Measurements from ENCODE around the gene HSPA4. TPM values are rescaled to one million over a fixed set of nuclear protein-coding genes. Genes with fewer than 3 reads are reported as not detected.
A peak's percentile ranks its signal among the peaks of the same experiment; 100 is the strongest.

HSPA4 gene
- total and polyA plus RNA-seq, 4 donors, result 33.0 to 102 (median 62.5) TPM

DNA sequence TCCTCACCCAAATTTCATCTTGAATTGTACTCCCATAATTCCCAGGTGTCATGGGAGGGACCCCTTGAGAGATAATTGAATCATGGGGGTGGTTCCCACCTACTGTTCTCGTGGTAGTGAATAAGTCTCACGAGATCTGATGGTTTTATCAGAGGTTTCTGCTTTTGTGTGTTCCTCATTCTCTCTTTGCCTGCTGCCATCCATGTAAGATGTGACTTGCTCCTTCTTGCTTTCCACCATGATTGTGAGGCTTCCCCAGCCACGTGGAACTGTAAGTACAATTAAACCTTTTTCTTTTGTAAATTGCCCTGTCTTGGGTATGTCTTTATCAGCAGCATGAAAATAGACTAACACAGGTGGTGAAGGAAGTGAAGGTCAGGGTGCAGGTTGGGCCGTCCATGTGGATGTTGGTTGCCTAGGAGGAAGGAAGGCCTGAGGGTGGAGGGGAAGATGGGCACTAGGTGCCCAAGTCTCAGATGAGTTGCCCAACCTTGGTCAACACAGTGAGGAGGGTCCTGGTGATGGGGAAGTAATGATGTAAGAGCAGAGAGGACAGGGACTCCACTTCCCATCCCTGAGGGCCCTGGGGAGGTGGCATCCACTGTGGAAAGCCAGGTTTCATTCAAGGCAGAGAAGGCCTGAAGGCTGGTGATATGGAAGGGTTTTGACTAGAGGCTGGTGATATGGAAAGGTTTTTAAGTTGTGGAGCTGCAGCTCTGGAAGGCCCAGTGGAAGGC is 92.6 kb downstream of the HSPA4 start:
- no peak for ATAC-seq (ENCODE audit: insufficient read depth, low FRiP score)
- 74 to 79% methylated on average over 4 of the region's 4 CpGs for WGBS, 2 donors

DNA sequence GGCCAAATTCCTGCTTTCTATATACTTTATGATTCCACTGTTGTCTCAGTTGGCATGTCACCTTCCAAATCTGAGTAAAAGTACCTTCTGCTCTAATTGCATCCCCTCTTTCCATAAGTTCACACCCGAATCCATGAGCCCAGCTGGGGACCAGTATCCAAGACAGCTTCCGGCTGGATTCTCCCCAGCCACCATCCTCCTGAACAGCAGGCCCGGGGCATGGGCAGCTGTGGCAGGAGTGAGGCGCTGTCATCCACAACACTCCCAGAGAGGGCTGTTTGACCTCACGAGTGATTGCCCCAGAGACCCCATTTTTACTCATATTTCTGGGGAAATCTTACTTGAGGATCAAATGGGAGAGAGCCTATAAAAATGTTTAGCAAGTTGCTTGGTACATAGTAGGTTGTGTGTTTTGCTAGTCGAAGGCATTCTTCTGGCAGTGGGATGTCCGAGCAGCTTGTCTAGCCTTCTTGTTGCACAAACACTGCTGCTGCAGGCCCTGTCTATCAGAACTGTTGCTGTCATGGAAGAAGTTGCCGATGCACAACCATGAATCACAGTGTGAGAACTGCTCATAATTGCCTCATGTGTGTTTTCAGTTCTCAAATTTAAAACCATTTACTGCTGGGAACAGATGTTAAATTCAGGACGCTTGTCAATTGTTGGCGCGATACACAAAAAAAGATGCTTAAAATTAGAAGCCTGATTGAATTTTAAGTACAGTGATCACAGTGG is 93.8 kb downstream of the HSPA4 start:
- DNase-seq (peak; percentile 21 to 85 (median 54)), ATAC-seq (ENCODE audit: insufficient read depth, low FRiP score) (no peak)
- Histone ChIP-seq H3K9ac (ENCODE audit: insufficient read depth in 1 of 2, low read length in 2 of 2) (no peak overlapping the region), H3K9me3 (ENCODE audit: control insufficient read depth in 4 of 4, insufficient read depth in 3 of 4, low read length in 3 of 4) (peaks cover 0 to 2% (median 0%) of the 10 kb centered on the region in 4 donors), H3K4me1 (ENCODE audit: control insufficient read depth in 5 of 5, insufficient read depth in 5 of 5, low read length in 5 of 5) (peaks cover 0 to 17% (median 0%) of the 10 kb centered on the region in 5 donors), H3K27ac (ENCODE audit: low read depth in 1 of 2, low read length in 1 of 2) (no peak overlapping the region), H3K4me3 (no peak overlapping the region), H3K36me3 (ENCODE audit: control insufficient read depth in 4 of 4, insufficient read depth in 4 of 4, low read length in 4 of 4) (no peaks in the 10 kb centered on the region), H3K27me3 (ENCODE audit: control insufficient read depth in 3 of 3, insufficient read depth in 3 of 3, low read length in 2 of 3) (no peaks in the 10 kb centered on the region)
- WGBS, 2 donors, result 80 to 85% methylated on average over 11 of the region's 11 CpGs
- TF ChIP-seq, protein P1, sequence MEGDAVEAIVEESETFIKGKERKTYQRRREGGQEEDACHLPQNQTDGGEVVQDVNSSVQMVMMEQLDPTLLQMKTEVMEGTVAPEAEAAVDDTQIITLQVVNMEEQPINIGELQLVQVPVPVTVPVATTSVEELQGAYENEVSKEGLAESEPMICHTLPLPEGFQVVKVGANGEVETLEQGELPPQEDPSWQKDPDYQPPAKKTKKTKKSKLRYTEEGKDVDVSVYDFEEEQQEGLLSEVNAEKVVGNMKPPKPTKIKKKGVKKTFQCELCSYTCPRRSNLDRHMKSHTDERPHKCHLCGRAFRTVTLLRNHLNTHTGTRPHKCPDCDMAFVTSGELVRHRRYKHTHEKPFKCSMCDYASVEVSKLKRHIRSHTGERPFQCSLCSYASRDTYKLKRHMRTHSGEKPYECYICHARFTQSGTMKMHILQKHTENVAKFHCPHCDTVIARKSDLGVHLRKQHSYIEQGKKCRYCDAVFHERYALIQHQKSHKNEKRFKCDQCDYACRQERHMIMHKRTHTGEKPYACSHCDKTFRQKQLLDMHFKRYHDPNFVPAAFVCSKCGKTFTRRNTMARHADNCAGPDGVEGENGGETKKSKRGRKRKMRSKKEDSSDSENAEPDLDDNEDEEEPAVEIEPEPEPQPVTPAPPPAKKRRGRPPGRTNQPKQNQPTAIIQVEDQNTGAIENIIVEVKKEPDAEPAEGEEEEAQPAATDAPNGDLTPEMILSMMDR (IDR thresholded peaks at IDR 0.05; ENCODE audit: control extremely low read depth, extremely low read depth), result no peak

More for the DNA sequence above, 92.6 kb downstream of the HSPA4 start:
- TF ChIP-seq, protein P1 (IDR thresholded peaks at IDR 0.05; ENCODE audit: control extremely low read depth, extremely low read depth), result no peak
- Histone ChIP-seq H3K9me3 (ENCODE audit: control insufficient read depth in 4 of 4, insufficient read depth in 3 of 4, low read length in 3 of 4) (peaks cover 0 to 2% (median 0%) of the 10 kb centered on the region in 4 donors), H3K27ac (ENCODE audit: low read depth in 1 of 2, low read length in 1 of 2) (no peak overlapping the region), H3K27me3 (ENCODE audit: control insufficient read depth in 3 of 3, insufficient read depth in 3 of 3, low read length in 2 of 3) (no peaks in the 10 kb centered on the region), H3K9ac (ENCODE audit: insufficient read depth in 1 of 2, low read length in 2 of 2) (no peak overlapping the region), H3K4me1 (ENCODE audit: control insufficient read depth in 5 of 5, insufficient read depth in 5 of 5, low read length in 5 of 5) (peaks cover 0 to 17% (median 0%) of the 10 kb centered on the region in 5 donors), H3K36me3 (ENCODE audit: control insufficient read depth in 4 of 4, insufficient read depth in 4 of 4, low read length in 4 of 4) (no peaks in the 10 kb centered on the region), H3K4me3 (no peak overlapping the region)
- DNase-seq, result no peak

DNA sequence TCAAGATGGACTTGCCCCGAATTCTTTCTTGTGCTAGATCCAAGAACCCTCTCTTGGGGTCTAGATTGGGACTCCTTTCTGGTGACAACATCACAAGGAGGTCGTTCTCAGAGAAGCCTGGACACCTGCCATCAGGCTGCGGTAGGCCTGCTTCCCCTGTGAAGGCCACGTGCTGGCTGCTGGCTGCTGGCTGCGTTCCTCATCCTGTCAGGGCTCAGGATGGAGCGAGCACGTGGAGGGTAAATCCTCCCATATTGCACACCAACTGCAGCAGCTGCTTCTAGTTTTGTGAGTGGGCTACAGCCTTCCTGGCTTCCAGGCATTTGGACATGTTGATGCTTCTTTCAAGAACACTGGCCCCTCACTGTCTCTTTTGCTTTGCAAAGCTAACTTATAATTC is 95.6 kb downstream of the HSPA4 start:
- no peak overlapping the region for H3K4me3 ChIP-seq
- no peak for ATAC-seq (ENCODE audit: insufficient read depth, low FRiP score)
- H3K27me3 ChIP-seq (ENCODE audit: control insufficient read depth in 3 of 3, insufficient read depth in 3 of 3, low read length in 2 of 3), result no peaks in the 10 kb centered on the region
- 22 to 32% methylated on average over 7 of the region's 7 CpGs for WGBS, 2 donors
- TF ChIP-seq, protein P1 (IDR thresholded peaks at IDR 0.05; ENCODE audit: control extremely low read depth, extremely low read depth), result no peak
- peaks cover 0 to 3% (median 0%) of the 10 kb centered on the region in 4 donors for H3K9me3 ChIP-seq (ENCODE audit: control insufficient read depth in 4 of 4, insufficient read depth in 3 of 4, low read length in 3 of 4)
- no peaks in the 10 kb centered on the region for H3K36me3 ChIP-seq (ENCODE audit: control insufficient read depth in 4 of 4, insufficient read depth in 4 of 4, low read length in 4 of 4)
- H3K27ac ChIP-seq (ENCODE audit: low read depth in 1 of 2, low read length in 1 of 2), result no peak overlapping the region
- no peak overlapping the region for H3K9ac ChIP-seq (ENCODE audit: insufficient read depth in 1 of 2, low read length in 2 of 2)
- peaks cover 0 to 9% (median 0%) of the 10 kb centered on the region in 5 donors for H3K4me1 ChIP-seq (ENCODE audit: control insufficient read depth in 5 of 5, insufficient read depth in 5 of 5, low read length in 5 of 5)
- DNase-seq, result peak; percentile 42 to 73 (median 50)

Measured in lung (tissue), 12 donors.